RKO (cell line): ENCODE results near the gene IMMP2L.

Experiments used
- DNase-seq: peaks from one replicate; pipeline ENCODE4 v3.0.0-alpha.2; 2016; ENCODE audit warnings: low spot score

The IMMP2L gene

DNA sequence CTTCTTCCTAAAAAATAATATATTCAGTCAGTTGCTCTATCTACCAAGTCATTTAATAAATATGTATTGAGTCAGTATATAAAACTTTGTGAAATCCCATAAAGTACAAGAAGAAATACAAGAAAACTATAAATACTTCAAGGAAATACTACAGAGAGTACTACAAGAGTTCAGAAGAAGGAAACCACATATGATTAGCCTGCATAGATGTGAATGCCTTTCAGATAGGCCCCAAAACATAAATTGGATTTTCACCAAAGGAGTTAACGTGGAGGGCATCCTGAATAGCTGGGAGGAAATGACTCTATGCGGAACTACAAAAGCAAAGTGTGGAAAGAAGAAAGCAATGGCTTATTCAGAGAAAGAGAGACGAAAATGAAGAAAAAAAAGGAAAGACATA is 351.3 kb downstream of the IMMP2L start:
- no peak for DNase-seq

DNA sequence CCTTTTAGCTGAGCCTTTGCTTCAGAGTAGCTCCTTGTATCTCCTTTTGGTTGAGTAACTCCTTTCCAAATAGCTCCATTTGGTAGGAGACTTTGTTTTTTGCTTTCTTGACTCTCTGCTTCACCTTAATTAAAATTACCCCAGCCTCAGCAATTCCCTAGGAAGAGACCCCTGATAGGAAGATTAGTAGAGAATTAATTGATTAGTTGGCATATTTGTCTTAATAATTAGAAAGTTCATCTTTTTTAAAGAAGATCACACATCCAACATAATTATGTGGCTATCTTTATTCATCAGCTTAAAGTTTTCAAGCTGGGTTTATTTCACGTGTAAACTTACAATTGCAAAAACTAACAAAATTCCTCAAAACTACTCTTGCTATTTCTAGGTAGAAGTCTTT is 352.2 kb downstream of the IMMP2L start:
- no peak for DNase-seq

DNA sequence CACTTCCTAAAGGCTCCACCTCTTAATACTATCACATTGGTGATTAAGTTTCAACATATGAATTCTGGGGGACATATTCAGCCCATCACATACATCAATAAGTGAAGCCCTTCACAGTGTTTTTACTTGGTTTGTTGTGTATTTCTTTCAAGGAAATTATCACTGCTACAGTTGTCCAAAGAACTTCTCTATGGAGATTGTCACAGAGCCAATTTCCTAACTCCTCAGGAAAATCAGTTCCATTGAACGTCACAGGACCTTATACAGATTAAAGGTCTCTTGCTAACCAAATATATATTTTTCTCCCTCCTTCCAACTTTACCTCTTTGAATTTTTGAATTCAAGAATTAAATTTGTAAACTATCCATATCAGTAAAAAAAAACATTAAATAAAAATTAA is 357.0 kb downstream of the IMMP2L start:
- no peak for DNase-seq

DNA sequence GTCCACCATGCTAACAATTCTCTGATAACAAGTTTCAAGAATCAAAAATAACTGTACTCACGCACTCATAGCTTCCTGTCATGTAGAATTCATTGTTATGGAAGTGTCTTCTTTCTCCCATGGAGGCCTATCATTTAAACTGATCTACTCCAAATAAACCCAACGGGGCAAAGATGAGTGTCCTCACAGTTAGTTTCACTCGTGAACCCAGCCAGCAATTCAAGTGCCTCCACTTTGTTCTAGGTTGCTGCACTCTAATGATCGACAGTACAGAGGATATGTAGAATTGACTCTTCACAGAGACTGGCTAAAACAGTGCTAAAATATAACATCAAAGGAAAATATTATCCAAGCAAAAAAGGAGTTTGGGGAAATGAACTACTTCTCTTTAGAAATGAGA is 360.0 kb downstream of the IMMP2L start:
- no peak for DNase-seq

DNA sequence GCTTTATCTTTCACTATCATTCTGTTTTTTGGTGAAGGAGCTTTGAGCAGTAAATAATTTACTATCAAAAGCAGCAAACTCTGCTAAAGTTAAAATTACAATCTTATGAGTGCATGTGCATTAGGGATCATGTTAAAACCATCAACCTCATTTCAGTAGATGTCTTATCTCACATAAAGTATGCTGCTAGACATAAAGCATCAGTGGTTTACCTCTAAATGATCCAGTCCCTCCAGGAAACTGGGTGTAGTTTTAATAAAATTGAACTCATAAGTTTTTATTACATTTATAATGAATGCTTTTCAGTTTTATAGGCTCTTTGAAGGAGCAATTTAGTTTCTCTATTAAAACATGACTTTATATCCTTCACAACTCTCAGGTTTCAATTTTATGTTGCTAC is 362.6 kb downstream of the IMMP2L start:
- no peak for DNase-seq

DNA sequence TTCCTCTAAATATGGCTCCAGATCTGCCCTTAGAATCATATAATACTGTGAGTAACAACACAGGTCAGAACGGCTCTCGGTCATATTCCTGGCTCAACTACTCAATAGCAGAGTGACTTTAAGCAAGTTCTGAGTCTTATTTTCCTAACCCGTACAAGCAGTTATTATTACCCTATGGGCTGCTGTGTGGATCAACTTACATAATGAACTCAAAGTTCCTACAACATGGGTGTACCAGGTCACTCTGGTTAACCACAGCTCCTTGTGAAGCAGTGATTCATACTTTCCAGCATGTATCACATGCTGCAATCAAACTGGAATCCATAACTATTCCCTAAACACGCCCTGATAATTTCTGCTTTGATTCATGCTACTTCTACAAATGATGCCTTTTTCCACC is 364.0 kb downstream of the IMMP2L start:
- DNase-seq = peak; percentile 85

DNA sequence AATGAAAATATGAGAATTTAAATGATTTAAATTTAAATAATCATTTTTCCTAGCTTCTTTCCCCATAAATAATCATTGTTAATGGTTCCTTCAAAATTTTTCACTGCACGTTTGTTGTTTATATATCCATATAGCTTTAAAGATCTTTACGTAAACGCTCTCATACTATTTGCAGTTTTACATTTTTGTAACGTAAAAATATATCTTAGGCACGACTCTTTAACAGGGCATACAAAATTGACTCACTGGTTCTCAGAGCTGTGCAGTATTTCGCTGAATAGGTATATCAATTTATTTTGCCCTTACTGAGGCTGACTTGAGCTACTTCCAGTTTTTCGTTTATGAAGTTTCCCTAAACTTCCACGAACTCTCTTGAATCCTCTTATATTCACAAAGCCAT is 365.6 kb downstream of the IMMP2L start:
- DNase-seq = no peak

DNA sequence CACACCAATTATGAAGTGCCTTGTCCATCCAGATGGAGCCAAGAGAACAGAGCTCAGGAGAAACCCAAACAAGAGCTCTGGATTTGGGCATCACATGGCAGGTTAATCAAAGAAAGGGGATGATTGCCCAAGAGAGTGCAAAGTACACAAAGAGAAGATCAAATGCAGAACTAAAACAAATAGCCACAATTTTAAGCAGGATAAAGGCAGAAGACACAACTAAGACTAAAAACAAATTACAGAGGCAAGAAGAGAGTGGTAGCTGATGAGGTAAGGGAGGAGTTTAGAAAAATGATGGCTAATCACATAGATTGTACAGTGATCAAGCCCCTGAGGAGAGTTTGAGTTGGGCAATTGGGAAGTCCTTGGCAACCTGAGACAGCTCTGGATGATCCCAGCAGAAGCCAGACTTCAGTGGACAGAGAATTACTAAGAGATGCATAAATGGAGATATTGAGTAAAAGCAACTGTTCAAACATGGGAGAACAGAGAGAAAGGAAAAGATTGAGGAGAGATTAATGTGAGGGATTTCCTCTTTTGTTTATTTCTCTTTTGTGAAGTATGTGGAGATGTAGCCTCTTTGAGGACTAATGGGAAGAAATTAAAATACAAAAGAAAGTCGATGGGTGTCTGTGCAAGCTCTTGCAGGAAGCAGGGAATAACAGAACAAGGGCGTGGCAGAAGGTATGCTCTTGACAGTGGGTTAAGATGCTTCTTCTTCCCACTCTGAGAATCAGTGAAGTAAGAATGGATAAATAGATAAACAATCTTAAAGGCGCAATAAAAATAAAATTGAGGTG is 369.5 kb downstream of the IMMP2L start:
- no peak for DNase-seq

DNA sequence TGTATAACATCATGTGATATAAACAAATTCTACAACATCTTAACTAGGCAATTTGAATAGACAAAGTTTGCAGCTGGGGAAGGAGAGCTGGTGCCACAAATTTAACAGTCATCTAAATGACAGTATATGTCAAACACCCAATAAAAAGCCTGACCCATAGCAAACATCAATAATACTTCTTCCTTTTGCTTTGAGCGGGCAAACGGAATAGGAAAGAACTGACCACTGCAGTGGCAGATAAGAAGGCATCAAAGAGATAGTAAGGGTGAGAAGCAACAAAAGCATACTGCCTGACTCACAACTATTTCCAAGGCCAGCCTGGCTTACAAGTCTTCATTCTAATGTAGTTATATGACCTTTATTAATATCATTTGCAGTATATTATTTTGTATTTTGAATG is 371.5 kb downstream of the IMMP2L start:
- no peak for DNase-seq

DNA sequence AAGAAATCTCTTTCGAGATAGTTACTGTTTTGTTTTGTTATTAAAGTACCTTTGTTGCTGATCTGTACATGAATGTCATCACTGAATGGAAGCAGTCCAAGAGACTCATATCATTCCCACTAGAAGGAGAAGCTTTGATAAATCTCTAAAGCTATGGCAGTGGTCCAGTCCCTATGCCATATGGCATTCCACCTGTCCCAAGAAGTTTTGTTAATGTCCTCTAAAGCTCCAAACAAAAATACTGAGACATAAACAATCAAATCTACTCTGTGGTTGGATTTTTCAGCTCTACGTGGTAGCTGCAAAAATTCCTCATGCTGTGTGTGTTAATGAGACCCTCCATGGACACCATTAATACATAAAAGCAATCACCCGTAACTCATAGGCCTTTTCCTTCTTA is 377.3 kb downstream of the IMMP2L start:
- no peak for DNase-seq

DNA sequence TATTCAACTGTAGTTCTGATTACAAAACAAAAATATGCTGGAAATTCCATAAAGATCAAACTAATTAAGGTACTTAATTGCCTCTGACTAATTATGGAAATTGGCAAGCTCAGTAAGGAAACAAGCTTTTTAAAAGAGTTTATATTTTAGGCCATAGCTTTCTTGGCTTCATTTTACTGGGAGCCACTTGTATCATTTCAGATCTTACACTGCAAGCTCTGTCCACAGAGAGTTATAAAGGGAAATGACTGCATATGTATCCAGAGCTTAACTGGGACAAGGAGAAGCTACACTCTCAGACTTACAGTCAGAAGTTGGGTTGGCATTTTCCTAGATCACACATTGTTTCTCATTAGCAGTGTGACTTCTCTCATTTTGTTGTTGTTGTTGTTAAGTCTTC is 379.0 kb downstream of the IMMP2L start:
- DNase-seq = no peak

DNA sequence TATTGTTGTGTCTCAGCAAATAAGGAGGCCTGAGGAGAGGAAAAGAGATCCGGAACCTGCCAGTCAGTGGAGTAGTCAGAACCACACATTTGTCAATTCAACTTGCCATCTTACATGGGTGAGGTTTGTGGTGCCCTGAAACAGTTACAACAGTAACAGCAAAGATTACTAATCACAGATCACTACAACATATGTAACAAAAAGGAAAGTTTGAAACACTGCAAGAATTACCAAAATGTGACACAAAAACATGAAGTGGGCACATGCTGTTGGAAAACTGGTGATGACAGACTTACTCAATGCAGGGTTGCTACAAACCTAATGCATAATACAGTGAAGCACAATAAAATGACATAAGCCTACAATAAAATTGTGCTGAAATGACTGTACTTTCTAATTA is 382.0 kb downstream of the IMMP2L start:
- no peak for DNase-seq

DNA sequence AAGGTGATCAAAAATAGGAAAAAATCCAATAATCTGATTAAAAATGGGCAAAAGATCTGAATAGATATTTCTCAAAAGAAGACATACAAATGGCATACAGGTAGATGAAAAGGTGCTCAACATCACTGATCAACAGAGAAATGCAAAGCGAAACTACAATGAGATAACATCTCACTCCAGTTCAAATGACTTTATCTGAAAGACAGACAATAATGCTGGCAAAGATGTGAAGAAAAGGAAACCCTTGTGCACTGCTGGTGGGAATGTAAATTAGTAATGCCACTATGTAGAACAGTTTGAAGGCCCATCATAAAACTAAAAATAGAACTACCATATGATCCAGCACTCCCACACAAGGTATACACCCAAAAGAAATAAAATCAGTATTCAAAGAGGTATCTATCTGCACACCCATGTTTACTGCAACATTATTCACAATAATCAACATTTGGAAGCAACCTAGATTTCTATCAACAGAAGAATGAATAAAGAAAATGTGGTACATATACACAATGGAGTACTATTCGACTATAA is 386.3 kb downstream of the IMMP2L start:
- no peak for DNase-seq

DNA sequence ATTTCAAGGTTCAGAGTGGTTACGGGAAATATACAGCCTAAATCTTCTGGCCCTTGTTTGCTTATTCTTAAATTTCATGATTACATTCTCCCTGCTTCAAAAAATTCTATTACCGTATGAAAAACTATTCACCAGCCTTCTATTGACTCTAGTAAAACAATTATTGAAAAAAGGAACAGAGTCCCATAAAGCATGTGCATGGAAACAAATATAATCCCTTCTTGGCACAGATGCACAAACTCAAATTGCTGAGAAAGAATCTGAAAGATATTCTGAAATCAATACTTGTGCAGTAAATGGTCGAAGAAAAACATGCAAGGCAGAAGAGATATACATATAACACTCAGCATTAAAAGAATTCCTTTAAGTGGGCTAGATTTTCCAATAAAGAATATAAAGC is 387.8 kb downstream of the IMMP2L start:
- no peak for DNase-seq

DNA sequence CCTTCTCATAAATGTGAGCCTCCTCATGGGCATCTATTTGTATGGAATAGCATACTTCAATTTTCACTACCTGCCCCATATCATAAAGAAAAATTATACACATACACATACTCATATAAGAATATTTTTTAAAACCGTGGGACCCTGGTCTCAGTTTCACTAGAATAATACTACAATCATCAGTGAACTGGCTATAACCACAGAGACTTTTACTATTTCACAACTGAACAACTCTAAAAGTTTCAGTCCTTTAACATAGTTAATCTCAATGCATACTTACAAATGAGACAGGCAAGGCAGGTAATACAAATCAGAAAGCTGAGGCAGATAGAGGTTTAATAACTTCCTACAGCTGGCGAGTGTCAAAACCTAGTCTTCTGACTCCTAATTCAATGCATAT is 388.3 kb downstream of the IMMP2L start:
- no peak for DNase-seq

DNA sequence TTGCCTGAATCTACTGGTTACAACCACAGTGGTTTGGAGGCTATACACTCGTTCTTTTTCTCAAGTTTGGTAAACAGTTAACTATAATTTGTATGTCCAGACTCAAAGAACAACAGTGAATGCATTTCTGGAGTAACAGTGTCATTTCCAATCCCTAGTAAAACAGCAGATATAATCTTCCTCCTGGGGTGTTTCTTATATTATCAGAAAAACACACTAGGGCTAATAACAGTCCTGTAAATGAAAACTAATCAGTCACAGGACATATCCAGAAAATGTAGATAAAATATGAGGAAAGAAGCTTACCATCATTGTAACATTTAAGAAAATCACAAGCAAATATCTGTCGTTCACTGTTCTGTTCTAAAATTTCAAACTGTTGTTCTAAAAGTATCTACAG is 388.8 kb downstream of the IMMP2L start:
- DNase-seq = no peak

DNA sequence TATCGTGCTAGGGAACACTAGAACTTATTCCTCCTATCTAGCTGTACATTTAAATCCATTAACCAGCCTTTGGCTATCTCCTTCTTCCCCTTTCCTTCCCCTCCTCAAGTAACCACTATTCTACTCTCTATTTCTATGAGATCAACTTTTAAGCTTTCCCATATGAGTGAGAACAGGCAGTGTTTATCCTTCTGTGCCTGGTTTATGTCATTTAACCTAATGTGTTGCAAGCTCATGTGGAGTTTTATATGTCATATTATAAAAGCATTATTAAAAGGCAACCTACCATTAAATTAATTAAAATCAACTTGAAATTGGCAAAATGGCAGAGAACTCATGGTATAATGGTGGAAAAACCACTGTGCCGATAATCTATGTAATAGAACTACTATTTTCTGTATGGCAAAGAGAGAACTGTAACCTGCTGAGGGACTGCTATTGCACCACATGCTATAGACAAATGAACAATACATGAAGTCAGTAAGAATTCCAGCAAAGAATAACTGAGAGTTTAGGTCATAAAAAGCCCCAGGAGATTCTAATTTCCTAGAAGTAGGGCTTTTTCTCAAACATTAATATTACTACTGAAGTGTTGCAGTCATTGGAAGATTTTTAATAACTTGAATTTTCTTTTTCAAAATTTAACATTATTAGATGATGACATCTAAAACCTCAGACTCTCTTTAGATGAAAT is 389.6 kb downstream of the IMMP2L start:
- DNase-seq = no peak

DNA sequence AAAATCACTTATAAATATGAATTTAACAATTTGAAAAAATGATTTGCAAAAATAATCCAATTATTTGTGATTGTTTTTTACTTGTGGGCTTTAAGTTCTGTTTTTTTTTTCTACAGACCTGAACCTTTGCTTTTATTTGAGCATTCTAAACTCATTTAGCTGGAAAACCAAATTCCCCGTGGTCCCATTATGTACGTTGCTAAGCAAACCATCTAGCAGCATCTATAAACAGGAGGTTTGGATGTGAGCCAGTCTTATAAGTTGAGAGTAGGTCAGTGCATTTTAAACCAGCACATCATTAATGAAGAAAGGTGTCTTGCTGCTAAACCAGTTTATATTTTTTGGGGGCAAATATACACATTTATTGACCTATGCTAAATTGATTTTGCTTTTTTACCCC is 394.1 kb downstream of the IMMP2L start:
- no peak for DNase-seq

DNA sequence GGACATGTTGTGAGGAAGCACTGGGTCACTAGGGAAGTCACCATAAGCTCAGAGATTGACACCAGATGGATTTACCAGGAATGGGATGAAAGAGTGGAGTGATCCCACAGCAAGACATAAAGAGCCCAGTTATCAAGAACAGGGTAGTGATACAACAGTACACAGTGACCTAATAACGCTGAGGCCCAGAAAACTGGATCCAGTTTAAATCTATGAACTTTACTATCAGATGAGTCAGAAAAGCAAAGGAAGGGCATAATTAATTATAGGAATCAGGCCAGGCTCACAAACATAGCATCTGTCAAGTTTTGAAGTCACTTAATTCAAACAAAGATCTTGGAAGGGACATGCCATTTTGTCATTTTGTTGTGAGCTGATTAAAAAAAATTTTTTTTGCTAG is 397.9 kb downstream of the IMMP2L start:
- DNase-seq = no peak

DNA sequence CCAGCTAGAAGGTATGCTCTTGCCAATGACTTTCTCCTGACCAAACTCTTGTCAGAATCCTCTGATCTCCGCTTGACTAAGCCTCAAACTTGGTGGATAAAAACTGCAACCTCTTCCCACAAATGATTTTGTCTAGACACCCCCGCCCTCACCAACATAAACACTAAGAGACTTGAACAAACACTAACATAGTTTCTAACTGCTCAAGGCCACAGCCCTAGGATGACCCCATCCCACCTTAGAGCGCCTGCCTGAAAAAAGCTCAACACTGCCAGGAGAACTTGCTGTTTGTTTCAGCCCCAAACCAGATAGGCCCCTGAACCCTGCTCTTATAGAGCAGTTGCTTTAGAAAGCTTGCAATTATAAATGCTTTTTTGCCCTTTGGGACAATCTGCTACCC is 399.6 kb downstream of the IMMP2L start:
- no peak for DNase-seq

DNA sequence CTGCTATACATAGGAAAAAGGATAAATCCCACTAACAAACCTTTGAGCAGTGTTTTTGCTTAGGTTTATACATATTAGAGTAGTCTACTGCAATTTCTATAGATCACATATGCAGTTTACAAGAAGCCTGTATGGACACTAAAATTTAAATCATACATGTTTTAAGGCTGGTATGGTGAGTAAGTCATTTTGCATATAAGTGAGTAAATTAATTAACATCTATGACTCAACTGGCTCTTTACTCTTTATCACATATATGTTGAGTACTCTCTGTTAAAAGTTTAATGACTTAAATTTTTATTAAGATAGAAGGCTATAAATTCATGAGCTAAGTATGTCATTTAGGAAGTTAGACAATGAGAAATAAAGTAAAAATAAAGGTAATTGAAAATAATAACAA is 402.0 kb downstream of the IMMP2L start:
- no peak for DNase-seq

DNA sequence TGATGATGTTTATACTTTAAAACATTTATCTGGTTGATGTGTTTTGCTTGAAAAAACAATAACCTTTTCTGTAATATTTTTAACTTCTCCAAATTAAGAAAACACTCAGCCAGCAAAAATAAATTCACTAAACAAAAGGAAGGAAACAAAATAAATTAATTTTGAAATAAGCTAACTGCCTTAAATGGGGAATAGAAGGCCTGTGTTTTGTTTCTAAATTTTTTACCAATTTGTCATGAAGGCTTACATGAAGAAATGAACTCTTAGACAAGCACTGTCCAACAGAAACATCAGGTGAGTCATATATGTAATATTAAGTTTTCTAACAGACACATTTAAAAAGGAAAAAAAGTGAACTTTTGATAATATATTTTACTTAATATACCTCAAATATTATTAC is 402.9 kb downstream of the IMMP2L start:
- DNase-seq = no peak

DNA sequence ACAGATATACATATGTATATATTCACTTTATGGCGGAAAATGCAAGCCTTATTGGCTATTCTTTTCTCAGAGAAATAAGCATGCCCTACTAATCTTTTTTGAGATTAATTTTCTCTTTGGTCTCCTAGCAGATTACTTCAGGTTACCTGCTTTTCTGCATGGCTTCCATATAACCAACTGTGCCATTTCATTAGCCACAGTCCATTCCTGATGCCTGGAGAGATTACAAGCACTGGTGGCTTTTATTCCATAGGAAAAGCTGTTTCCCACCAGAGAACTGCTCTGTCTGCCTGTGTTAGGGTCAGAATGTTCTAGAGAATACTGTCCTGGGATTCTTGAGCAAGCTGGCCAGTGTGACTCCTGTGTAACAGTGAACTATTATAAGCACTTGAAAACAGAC is 411.6 kb downstream of the IMMP2L start:
- no peak for DNase-seq
